Mucosa of gallbladder (tissue), 1 donor: ENCODE data around the gene NPSR1. TPM values are rescaled to one million over a fixed set of nuclear protein-coding genes. Genes with fewer than 3 reads are reported as not detected.
"Not testable (repeated sequence)": the region's sequence is repeated elsewhere in the genome, so short reads cannot be mapped to it uniquely, and the experiment has no call there.

Source experiments
- DNase-seq: peaks from one replicate; pipeline ENCODE4 v3.0.0-alpha.2; 2020; ENCODE audit warnings: low spot score
- total RNA-seq: library from RNA; stranded (reverse); gene quantifications from one replicate; pipeline ENCODE4 v1.2.1, GENCODE V29; 2021
- donor health status: DM: no; HTN: no; CAD: no.

NPSR1 gene
- total RNA-seq, 1 donor from 2014 or later, result not detected

- no peak for DNase-seq
Observed at GRCh38 chr7:34835901-34836600, 178.0 kb downstream of the NPSR1 start.

- no peak for DNase-seq
Observed at GRCh38 chr7:34837316-34837715, 179.3 kb downstream of the NPSR1 start.

GRCh38 chr7:34837801-34838201 is 179.8 kb downstream of the NPSR1 start:
- DNase-seq, result no peak

- DNase-seq, result no peak
Observed at GRCh38 chr7:34838329-34838728, 180.3 kb downstream of the NPSR1 start.

GRCh38 chr7:34839645-34840044 is 181.6 kb downstream of the NPSR1 start:
- no peak for DNase-seq

GRCh38 chr7:34840176-34840785 is 182.3 kb downstream of the NPSR1 start:
- DNase-seq, result no peak

- no peak for DNase-seq
Observed at GRCh38 chr7:34841326-34841725, 183.3 kb downstream of the NPSR1 start.

- no peak for DNase-seq
Observed at GRCh38 chr7:34842782-34843181, 184.8 kb downstream of the NPSR1 start.

GRCh38 chr7:34844406-34844805 is 186.4 kb downstream of the NPSR1 start:
- no peak for DNase-seq

GRCh38 chr7:34844936-34845665 is 187.1 kb downstream of the NPSR1 start:
- no peak for DNase-seq

GRCh38 chr7:34845666-34846361 is 187.8 kb downstream of the NPSR1 start:
- no peak for DNase-seq

- DNase-seq, result no peak
Observed at GRCh38 chr7:34846976-34847375, 189.0 kb downstream of the NPSR1 start.

- DNase-seq, result no peak
Observed at GRCh38 chr7:34848670-34849069, 190.7 kb downstream of the NPSR1 start.

GRCh38 chr7:34849163-34849960 is 191.3 kb downstream of the NPSR1 start:
- peak; percentile 8 for DNase-seq

- peak; percentile 1 for DNase-seq
Observed at GRCh38 chr7:34849986-34850385, 192.0 kb downstream of the NPSR1 start.

GRCh38 chr7:34850681-34851080 is 192.7 kb downstream of the NPSR1 start:
- DNase-seq, result no peak

GRCh38 chr7:34851431-34851830 is 193.4 kb downstream of the NPSR1 start:
- no peak for DNase-seq

GRCh38 chr7:34858444-34858843 is 200.4 kb downstream of the NPSR1 start:
- DNase-seq, result not testable (repeated sequence)

GRCh38 chr7:34859281-34859680 is 201.3 kb downstream of the NPSR1 start:
- not testable (repeated sequence) for DNase-seq

- not testable (repeated sequence) for DNase-seq
Observed at GRCh38 chr7:34866222-34866621, 208.2 kb downstream of the NPSR1 start.

- DNase-seq, result not testable (repeated sequence)
Observed at GRCh38 chr7:34867341-34867740, 209.3 kb downstream of the NPSR1 start.
